ENCODE measurements around the gene HIRA. TPM values are rescaled to one million over a fixed set of nuclear protein-coding genes. Genes with fewer than 3 reads are reported as not detected.

The HIRA gene
- total and polyA plus RNA-seq, 9 of the 15 experiments (the other 6 are each of a cell fraction or from before 2014, with no cell fraction given) = 0.96 to 132 (median 58.4) TPM

DNA sequence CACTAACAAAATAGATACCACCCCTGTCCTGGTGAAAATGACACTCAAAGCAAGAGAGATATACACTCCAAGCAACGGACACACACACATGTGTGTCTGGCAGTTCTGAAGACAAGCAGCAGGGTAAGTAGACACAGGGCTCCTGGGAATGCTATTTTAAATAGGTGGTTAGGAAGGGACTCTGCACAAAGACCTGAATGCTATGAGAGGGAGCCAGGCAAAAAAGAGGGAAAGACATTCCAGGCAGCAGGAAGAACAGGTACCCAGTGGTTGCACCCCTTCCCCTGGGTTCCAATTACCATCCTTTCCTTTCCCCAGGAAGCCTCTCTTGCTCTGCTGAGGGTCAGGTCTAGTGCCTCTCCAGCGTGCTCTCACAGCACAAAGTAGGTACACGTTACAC, 44.5 kb upstream of the HIRA start:
- Histone ChIP-seq H3K27me3 (ENCODE audit: control insufficient read depth in 2 of 2, insufficient read depth in 2 of 2, low read length in 2 of 2) (no peaks in the 10 kb centered on the region), H3K4me2 (ENCODE audit: insufficient read depth, low read length) (no peak overlapping the region), H3K36me3 (ENCODE audit: control insufficient read depth, insufficient read depth, low read length) (peaks cover 66% of the 10 kb centered on the region), H3K79me2 (ENCODE audit: control insufficient read depth, insufficient read depth, low read length) (peaks cover 80% of the 10 kb centered on the region), H3K27ac (ENCODE audit: extremely low read depth, low read depth, low read length) (no peak overlapping the region), H2AFZ (ENCODE audit: low read depth, low read length) (no peak overlapping the region), H3K4me3 (no peak overlapping the region), H3K9me1 (ENCODE audit: control insufficient read depth, insufficient read depth, low read length) (no peaks in the 10 kb centered on the region), H3K9me3 (replicated peaks; ENCODE audit: control insufficient read depth, insufficient read depth, low read depth, low read length) (no peaks in the 10 kb centered on the region), H3K4me1 (replicated peaks in 1 of 2; ENCODE audit: control insufficient read depth in 2 of 2, insufficient read depth in 2 of 2, low read length in 2 of 2) (peaks cover 7 to 15% of the 10 kb centered on the region in 2 experiments), H3K9ac (ENCODE audit: insufficient read depth in 1 of 2, low read depth in 2 of 2, low read length in 2 of 2) (peak overlapping the region in 1 of 2 experiments; percentile 15; a peak in 1 of 4 replicates), H4K20me1 (replicated peaks; ENCODE audit: control insufficient read depth, insufficient read depth, low read length) (peaks cover 51% of the 10 kb centered on the region)
- FAIRE-seq (no peak), ATAC-seq (no peak), DNase-seq (ENCODE audit: extremely low read depth in 1 of 4, low spot score in 3 of 4) (no peak)
- CTCF ChIA-PET (ENCODE audit: low intra/inter-chr PET ratio) = no interaction called here
- intact Hi-C loops (cut with micrococcal nuclease) = loop anchor here (5.0 kb wide), 4 partner anchors 79 to 354 kb away; partner anchors contain the start of gene DGCR2
- 69% methylated on average over 3 of the region's 3 CpGs for WGBS (ENCODE audit: insufficient coverage, low coverage, missing lambda C conversion rate)
- no TSS peak for BruUV-seq (replicated peaks)
- in situ Hi-C loops (cut with MboI) = no loop called here
- POLR2A ChIA-PET = interaction anchor here (0.6 to 5.4 kb wide), 4 partner anchors 12 to 144 kb away, joined by 3 to 148 read pairs (median 4); no protein-coding TSS in a partner anchor
- TF ChIP-seq, protein P1, sequence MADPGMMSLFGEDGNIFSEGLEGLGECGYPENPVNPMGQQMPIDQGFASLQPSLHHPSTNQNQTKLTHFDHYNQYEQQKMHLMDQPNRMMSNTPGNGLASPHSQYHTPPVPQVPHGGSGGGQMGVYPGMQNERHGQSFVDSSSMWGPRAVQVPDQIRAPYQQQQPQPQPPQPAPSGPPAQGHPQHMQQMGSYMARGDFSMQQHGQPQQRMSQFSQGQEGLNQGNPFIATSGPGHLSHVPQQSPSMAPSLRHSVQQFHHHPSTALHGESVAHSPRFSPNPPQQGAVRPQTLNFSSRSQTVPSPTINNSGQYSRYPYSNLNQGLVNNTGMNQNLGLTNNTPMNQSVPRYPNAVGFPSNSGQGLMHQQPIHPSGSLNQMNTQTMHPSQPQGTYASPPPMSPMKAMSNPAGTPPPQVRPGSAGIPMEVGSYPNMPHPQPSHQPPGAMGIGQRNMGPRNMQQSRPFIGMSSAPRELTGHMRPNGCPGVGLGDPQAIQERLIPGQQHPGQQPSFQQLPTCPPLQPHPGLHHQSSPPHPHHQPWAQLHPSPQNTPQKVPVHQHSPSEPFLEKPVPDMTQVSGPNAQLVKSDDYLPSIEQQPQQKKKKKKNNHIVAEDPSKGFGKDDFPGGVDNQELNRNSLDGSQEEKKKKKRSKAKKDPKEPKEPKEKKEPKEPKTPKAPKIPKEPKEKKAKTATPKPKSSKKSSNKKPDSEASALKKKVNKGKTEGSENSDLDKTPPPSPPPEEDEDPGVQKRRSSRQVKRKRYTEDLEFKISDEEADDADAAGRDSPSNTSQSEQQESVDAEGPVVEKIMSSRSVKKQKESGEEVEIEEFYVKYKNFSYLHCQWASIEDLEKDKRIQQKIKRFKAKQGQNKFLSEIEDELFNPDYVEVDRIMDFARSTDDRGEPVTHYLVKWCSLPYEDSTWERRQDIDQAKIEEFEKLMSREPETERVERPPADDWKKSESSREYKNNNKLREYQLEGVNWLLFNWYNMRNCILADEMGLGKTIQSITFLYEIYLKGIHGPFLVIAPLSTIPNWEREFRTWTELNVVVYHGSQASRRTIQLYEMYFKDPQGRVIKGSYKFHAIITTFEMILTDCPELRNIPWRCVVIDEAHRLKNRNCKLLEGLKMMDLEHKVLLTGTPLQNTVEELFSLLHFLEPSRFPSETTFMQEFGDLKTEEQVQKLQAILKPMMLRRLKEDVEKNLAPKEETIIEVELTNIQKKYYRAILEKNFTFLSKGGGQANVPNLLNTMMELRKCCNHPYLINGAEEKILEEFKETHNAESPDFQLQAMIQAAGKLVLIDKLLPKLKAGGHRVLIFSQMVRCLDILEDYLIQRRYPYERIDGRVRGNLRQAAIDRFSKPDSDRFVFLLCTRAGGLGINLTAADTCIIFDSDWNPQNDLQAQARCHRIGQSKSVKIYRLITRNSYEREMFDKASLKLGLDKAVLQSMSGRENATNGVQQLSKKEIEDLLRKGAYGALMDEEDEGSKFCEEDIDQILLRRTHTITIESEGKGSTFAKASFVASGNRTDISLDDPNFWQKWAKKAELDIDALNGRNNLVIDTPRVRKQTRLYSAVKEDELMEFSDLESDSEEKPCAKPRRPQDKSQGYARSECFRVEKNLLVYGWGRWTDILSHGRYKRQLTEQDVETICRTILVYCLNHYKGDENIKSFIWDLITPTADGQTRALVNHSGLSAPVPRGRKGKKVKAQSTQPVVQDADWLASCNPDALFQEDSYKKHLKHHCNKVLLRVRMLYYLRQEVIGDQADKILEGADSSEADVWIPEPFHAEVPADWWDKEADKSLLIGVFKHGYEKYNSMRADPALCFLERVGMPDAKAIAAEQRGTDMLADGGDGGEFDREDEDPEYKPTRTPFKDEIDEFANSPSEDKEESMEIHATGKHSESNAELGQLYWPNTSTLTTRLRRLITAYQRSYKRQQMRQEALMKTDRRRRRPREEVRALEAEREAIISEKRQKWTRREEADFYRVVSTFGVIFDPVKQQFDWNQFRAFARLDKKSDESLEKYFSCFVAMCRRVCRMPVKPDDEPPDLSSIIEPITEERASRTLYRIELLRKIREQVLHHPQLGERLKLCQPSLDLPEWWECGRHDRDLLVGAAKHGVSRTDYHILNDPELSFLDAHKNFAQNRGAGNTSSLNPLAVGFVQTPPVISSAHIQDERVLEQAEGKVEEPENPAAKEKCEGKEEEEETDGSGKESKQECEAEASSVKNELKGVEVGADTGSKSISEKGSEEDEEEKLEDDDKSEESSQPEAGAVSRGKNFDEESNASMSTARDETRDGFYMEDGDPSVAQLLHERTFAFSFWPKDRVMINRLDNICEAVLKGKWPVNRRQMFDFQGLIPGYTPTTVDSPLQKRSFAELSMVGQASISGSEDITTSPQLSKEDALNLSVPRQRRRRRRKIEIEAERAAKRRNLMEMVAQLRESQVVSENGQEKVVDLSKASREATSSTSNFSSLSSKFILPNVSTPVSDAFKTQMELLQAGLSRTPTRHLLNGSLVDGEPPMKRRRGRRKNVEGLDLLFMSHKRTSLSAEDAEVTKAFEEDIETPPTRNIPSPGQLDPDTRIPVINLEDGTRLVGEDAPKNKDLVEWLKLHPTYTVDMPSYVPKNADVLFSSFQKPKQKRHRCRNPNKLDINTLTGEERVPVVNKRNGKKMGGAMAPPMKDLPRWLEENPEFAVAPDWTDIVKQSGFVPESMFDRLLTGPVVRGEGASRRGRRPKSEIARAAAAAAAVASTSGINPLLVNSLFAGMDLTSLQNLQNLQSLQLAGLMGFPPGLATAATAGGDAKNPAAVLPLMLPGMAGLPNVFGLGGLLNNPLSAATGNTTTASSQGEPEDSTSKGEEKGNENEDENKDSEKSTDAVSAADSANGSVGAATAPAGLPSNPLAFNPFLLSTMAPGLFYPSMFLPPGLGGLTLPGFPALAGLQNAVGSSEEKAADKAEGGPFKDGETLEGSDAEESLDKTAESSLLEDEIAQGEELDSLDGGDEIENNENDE (IDR thresholded peaks at IDR 0.05; ENCODE audit: low read depth, low read length) = peak; percentile 65
- peak; percentile 28; the same call in 1 of the 2 replicates for TF ChIP-seq RBFOX2 (IDR thresholded peaks at IDR 0.05; ENCODE audit: low read depth, low read length)
- TF ChIP-seq, protein P2, sequence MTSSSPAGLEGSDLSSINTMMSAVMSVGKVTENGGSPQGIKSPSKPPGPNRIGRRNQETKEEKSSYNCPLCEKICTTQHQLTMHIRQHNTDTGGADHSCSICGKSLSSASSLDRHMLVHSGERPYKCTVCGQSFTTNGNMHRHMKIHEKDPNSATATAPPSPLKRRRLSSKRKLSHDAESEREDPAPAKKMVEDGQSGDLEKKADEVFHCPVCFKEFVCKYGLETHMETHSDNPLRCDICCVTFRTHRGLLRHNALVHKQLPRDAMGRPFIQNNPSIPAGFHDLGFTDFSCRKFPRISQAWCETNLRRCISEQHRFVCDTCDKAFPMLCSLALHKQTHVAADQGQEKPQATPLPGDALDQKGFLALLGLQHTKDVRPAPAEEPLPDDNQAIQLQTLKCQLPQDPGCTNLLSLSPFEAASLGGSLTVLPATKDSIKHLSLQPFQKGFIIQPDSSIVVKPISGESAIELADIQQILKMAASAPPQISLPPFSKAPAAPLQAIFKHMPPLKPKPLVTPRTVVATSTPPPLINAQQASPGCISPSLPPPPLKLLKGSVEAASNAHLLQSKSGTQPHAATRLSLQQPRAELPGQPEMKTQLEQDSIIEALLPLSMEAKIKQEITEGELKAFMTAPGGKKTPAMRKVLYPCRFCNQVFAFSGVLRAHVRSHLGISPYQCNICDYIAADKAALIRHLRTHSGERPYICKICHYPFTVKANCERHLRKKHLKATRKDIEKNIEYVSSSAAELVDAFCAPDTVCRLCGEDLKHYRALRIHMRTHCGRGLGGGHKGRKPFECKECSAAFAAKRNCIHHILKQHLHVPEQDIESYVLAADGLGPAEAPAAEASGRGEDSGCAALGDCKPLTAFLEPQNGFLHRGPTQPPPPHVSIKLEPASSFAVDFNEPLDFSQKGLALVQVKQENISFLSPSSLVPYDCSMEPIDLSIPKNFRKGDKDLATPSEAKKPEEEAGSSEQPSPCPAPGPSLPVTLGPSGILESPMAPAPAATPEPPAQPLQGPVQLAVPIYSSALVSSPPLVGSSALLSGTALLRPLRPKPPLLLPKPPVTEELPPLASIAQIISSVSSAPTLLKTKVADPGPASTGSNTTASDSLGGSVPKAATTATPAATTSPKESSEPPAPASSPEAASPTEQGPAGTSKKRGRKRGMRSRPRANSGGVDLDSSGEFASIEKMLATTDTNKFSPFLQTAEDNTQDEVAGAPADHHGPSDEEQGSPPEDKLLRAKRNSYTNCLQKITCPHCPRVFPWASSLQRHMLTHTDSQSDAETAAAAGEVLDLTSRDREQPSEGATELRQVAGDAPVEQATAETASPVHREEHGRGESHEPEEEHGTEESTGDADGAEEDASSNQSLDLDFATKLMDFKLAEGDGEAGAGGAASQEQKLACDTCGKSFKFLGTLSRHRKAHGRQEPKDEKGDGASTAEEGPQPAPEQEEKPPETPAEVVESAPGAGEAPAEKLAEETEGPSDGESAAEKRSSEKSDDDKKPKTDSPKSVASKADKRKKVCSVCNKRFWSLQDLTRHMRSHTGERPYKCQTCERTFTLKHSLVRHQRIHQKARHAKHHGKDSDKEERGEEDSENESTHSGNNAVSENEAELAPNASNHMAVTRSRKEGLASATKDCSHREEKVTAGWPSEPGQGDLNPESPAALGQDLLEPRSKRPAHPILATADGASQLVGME (CRISPR knock-in tag; IDR thresholded peaks at IDR 0.05) = 0 out of 2 replicates have a peak, but pooled peaks have one; percentile 33
- 0 out of 2 replicates have a peak, but pooled peaks have one; percentile 10 for TF ChIP-seq ZNF707 (CRISPR knock-in tag; conservative IDR thresholded peaks at IDR 0.05)
